CD14-positive monocyte (primary cell): ENCODE measurements around the gene CLEC4A. TPM values are rescaled to one million over a fixed set of nuclear protein-coding genes. Genes with fewer than 3 reads are reported as not detected.

Source experiments
- DNase-seq, 3 donors: peaks; one replicate each; pipeline ENCODE4 v3.0.0-alpha.2; 2011 to 2022
- H2AFZ ChIP-seq: 2 replicates; pipeline ENCODE4 v1.6.0; 2012; ENCODE audit warnings: mild to moderate bottlenecking, low read depth, low read length, inconsistent platforms; ENCODE audit not compliant: insufficient read depth, poor library complexity, severe bottlenecking
- H3K27ac ChIP-seq, 2 donors: 1 replicate in 1 of 2; 2 replicates in 1 of 2; pipeline ENCODE4 v1.5.1; 2012 to 2013; ENCODE audit warnings: low read length in 2 of 2, control low read depth in 1 of 2, inconsistent platforms in 1 of 2, low read depth in 1 of 2, mild to moderate bottlenecking in 1 of 2
- H3K27me3 ChIP-seq, 2 donors: one replicate each; pipeline versions ENCODE4 v1.6.0 to v1.6.1; 2011 to 2013; ENCODE audit warnings: low read length in 2 of 2; ENCODE audit not compliant: control insufficient read depth in 2 of 2, insufficient read depth in 2 of 2
- H3K36me3 ChIP-seq, 2 donors: replicated peaks in 1 of 2; 1 replicate in 1 of 2; 2 replicates in 1 of 2; pipeline versions ENCODE4 v1.5.1 to v1.6.1; 2012 to 2013; ENCODE audit warnings: low read length in 2 of 2, control low read depth in 1 of 2, inconsistent platforms in 1 of 2, mild to moderate bottlenecking in 1 of 2; ENCODE audit not compliant: insufficient read depth in 2 of 2, control insufficient read depth in 1 of 2
- H3K4me1 ChIP-seq, 2 donors: 1 replicate in 1 of 2; 2 replicates in 1 of 2; pipeline versions ENCODE4 v1.5.1 to v1.6.1; 2012 to 2013; ENCODE audit warnings: low read length in 2 of 2, control low read depth in 1 of 2, inconsistent platforms in 1 of 2, mild to moderate bottlenecking in 1 of 2, moderate library complexity in 1 of 2; ENCODE audit not compliant: insufficient read depth in 2 of 2, control insufficient read depth in 1 of 2
- H3K4me2 ChIP-seq: replicated peaks from 2 replicates; pipeline ENCODE3; 2012; ENCODE audit warnings: low read length, moderate library complexity, mild to moderate bottlenecking; ENCODE audit not compliant: poor library complexity, severe bottlenecking; ENCODE audit errors: extremely low read depth
- H3K4me3 ChIP-seq, 3 experiments: fragments of 200-600 bp in 1 of 3; sonication (generic) in 1 of 3; replicated peaks in 1 of 3; 1 replicate in 2 of 3; 2 replicates in 1 of 3; pipeline ENCODE4 v1.5.1; 2011 to 2013; ENCODE audit warnings: low read length in 3 of 3, mild to moderate bottlenecking in 3 of 3, control low read depth in 2 of 3, low read depth in 2 of 3, inconsistent platforms in 1 of 3, moderate library complexity in 1 of 3
- H3K79me2 ChIP-seq: 2 replicates; pipeline ENCODE4 v1.6.0; 2012; ENCODE audit warnings: mild to moderate bottlenecking, control low read depth, inconsistent platforms, low read length, moderate library complexity; ENCODE audit not compliant: insufficient read depth
- H3K9ac ChIP-seq: 2 replicates; pipeline ENCODE4 v1.6.0; 2017; ENCODE audit warnings: low read length, mild to moderate bottlenecking; ENCODE audit not compliant: insufficient read depth, poor library complexity, severe bottlenecking
- H3K9me3 ChIP-seq, 2 donors: replicated peaks in 1 of 2; 1 replicate in 1 of 2; 2 replicates in 1 of 2; pipeline versions ENCODE4 v1.5.1 to v1.6.1; 2012 to 2013; ENCODE audit warnings: low read length in 2 of 2, control low read depth in 1 of 2; ENCODE audit not compliant: control insufficient read depth in 1 of 2, insufficient read depth in 1 of 2
- H4K20me1 ChIP-seq: 2 replicates; pipeline ENCODE4 v1.6.0; 2012; ENCODE audit warnings: mild to moderate bottlenecking, low read length, control low read depth, moderate library complexity; ENCODE audit not compliant: insufficient read depth
- H3K27ac Mint-ChIP-seq, 7 donors: one replicate each; pipeline ENCODE4 v1.8.0; 2020; ENCODE audit warnings: mild to moderate bottlenecking in 7 of 7, mixed read lengths in 7 of 7, moderate library complexity in 6 of 7, inconsistent platforms in 2 of 7
- H3K27me3 Mint-ChIP-seq, 3 donors: one replicate each; pipeline ENCODE4 v1.8.0; 2021 to 2022; ENCODE audit warnings: low read depth in 3 of 3, mild to moderate bottlenecking in 3 of 3, mixed read lengths in 3 of 3, moderate library complexity in 3 of 3, inconsistent platforms in 1 of 3
- H3K36me3 Mint-ChIP-seq, 2 donors: one replicate each; pipeline ENCODE4 v1.8.0; 2020; ENCODE audit warnings: mixed read lengths in 2 of 2, inconsistent platforms in 1 of 2, mild to moderate bottlenecking in 1 of 2
- H3K4me1 Mint-ChIP-seq: one replicate; pipeline ENCODE4 v1.8.0; 2020; ENCODE audit warnings: mild to moderate bottlenecking, mixed read lengths
- H3K4me3 Mint-ChIP-seq, 2 donors: one replicate each; pipeline ENCODE4 v1.8.0; 2020; ENCODE audit warnings: mild to moderate bottlenecking in 2 of 2, mixed read lengths in 2 of 2, moderate library complexity in 1 of 2
- H3K9me3 Mint-ChIP-seq, 7 donors: one replicate each; pipeline ENCODE4 v1.8.0; 2020 to 2022; ENCODE audit warnings: mixed read lengths in 7 of 7, mild to moderate bottlenecking in 6 of 7, moderate library complexity in 6 of 7, inconsistent platforms in 2 of 7
- WGBS: methylation state at CpG from one replicate; pipeline ENCODE4 v1.1.5; 2013; ENCODE audit warnings: missing lambda C conversion rate; ENCODE audit not compliant: insufficient coverage; 5-methylcytosine and 5-hydroxymethylcytosine counted together
- intact Hi-C, 2 donors: fragments of 100-400 bp; cut with micrococcal nuclease; formaldehyde crosslinking; loops; one replicate each; pipeline versions ENCODE4 v1.15.0 to v1.15.1; 2023
- polyA plus RNA-seq, 3 donors: library from polyadenylated mRNA; depleted of rRNA in 1 of 3; unstranded in 2 of 3; stranded (reverse) in 1 of 3; fragments of 300-500 nt in 2 of 3; fragments of >200 nt in 1 of 3; fragmentation: Illumina TruSeq in 2 of 3; gene quantifications; 1 replicate in 2 of 3; 2 replicates in 1 of 3; pipeline ENCODE4 v1.2.3, GENCODE V29; 2012 to 2021
- TF ChIP-seq, protein P1 (sequence below): fragments of 200-600 bp; IDR thresholded peaks from one replicate; pipeline ENCODE4 v1.8.0; 2022; ENCODE audit warnings: antibody characterized with exemption, mild to moderate bottlenecking

CLEC4A gene
- polyA plus RNA-seq, 3 donors, result 122 to 365 (median 297) TPM

DNA sequence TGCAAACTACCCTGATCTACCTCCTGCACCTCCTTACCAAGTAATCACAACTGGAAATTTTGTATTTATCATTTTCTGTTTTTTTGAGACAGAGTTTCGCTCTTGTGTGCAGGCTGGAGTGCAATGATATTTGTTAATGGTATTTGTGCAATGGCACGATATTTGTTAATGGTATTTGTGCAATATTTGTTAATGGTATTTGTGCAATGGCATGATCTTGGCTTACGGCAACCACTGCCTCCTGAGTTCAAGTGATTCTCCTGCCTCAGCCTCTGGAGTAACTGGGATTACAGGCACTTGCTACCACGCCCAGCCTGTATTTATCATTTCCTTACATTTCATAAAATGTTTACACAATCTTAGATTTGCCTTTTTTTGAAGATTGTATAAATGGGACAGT, 47.1 kb upstream of the CLEC4A start:
- H3K27ac ChIP-seq, result no peak overlapping the region
- H3K79me2 ChIP-seq, result peaks cover 10% of the 10 kb centered on the region
- 20% methylated on average over 1 of the region's 4 CpGs for WGBS
- no peaks in the 10 kb centered on the region for H3K9me3 ChIP-seq
- H3K4me3 ChIP-seq, result no peak overlapping the region
- H3K4me1 Mint-ChIP-seq, result peaks cover 60% of the 10 kb centered on the region
- intact Hi-C loops, result no loop called here
- H4K20me1 ChIP-seq, result no peaks in the 10 kb centered on the region
- no peaks in the 10 kb centered on the region for H3K27me3 Mint-ChIP-seq
- H3K9ac ChIP-seq, result no peak overlapping the region
- no peaks in the 10 kb centered on the region for H3K27me3 ChIP-seq
- H3K9me3 Mint-ChIP-seq, result no peaks in the 10 kb centered on the region
- TF ChIP-seq, protein P1, sequence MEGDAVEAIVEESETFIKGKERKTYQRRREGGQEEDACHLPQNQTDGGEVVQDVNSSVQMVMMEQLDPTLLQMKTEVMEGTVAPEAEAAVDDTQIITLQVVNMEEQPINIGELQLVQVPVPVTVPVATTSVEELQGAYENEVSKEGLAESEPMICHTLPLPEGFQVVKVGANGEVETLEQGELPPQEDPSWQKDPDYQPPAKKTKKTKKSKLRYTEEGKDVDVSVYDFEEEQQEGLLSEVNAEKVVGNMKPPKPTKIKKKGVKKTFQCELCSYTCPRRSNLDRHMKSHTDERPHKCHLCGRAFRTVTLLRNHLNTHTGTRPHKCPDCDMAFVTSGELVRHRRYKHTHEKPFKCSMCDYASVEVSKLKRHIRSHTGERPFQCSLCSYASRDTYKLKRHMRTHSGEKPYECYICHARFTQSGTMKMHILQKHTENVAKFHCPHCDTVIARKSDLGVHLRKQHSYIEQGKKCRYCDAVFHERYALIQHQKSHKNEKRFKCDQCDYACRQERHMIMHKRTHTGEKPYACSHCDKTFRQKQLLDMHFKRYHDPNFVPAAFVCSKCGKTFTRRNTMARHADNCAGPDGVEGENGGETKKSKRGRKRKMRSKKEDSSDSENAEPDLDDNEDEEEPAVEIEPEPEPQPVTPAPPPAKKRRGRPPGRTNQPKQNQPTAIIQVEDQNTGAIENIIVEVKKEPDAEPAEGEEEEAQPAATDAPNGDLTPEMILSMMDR, result no peak
- H3K4me1 ChIP-seq, result peaks cover 45 to 69% of the 10 kb centered on the region in 2 donors
- H3K4me2 ChIP-seq, result no peak overlapping the region
- H3K36me3 ChIP-seq, result no peaks in the 10 kb centered on the region
- DNase-seq, result peak in 1 of 3 donors; percentile 29
- no peak overlapping the region for H2AFZ ChIP-seq
- H3K27ac Mint-ChIP-seq, result peak overlapping the region in 6 of 7 donors; percentile 21 to 73 (median 50)
- no peaks in the 10 kb centered on the region for H3K36me3 Mint-ChIP-seq
- H3K4me3 Mint-ChIP-seq, result no peak overlapping the region

DNA sequence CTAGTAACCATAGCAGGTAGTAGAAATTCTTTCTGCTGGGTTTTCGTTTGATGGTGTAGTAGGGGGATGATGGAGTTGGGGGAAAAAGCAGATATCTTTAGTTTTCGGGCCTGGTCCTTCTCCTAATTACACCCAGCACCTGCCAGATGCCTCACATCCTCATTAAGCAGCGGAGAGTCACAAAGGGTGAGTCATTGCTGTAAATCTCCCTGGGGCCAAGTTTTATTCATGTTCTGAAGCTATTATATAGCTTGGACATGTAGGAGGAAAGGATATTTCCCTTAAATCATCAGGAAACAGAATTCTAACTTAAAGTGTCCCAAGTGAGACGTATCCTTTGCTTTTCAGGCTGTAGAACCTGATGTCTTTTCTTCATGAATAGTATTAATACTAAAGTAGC, 46.2 kb upstream of the CLEC4A start:
- Histone ChIP-seq H3K4me2 (no peak overlapping the region), H3K4me3 (no peak overlapping the region), H3K9ac (no peak overlapping the region), H4K20me1 (no peaks in the 10 kb centered on the region), H2AFZ (no peak overlapping the region), H3K27me3 (no peaks in the 10 kb centered on the region), H3K36me3 (no peaks in the 10 kb centered on the region), H3K27ac (peak overlapping the region in 1 of 2 donors; percentile 24), H3K9me3 (no peaks in the 10 kb centered on the region), H3K79me2 (peaks cover 18% of the 10 kb centered on the region), H3K4me1 (peaks cover 42 to 66% of the 10 kb centered on the region in 2 donors)
- H3K4me3 Mint-ChIP-seq, result no peak overlapping the region
- no peaks in the 10 kb centered on the region for H3K27me3 Mint-ChIP-seq
- WGBS, result no CpG with 5 or more reads among the region's 4 CpGs
- no peaks in the 10 kb centered on the region for H3K9me3 Mint-ChIP-seq
- DNase-seq, result peak in 2 of 3 donors; percentile 64 to 80
- intact Hi-C loops, result no loop called here
- no peaks in the 10 kb centered on the region for H3K36me3 Mint-ChIP-seq
- TF ChIP-seq, protein P1, result no peak
- H3K27ac Mint-ChIP-seq, result peak overlapping the region; percentile 46 to 90 (median 72)
- H3K4me1 Mint-ChIP-seq, result peaks cover 55% of the 10 kb centered on the region
